ENCODE results near the gene RSBN1.

Gene RSBN1

DNA sequence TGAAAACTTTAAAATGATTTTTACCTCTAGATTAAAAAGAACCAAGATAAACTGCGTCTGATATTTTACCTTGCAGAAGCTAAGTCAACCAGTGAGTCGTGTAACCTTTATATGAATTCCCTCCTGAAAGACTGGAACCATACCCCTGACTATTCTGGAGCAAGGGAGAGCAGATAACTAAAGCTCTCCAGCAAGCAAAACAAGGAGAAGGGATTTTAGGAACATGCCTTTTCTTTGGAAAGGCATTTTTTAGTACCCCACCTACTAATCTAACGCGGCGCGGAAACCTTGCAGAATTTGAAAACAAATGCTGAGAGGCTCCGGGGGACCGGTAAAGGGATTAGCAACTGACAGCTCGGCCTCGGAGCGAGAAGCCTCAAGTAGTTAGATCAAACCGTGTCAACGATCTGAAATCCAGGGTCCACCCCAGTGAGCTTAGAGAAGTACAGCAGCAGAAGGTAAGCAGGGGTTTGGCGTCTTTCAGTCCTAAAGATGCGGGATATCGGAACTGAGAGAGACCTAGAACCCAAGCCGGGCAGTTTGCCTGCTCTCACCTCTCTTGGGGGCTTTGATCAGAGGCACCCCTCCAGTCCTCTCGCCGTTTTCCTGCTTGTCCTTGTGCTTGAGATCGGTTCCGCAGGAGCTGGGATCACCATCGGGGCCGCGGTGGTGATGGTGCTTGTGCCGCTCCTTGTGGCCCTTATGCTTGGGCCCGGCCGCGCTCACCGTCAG is 954 bp downstream of the RSBN1 start:
- DNase-seq: peak; percentile 87

DNA sequence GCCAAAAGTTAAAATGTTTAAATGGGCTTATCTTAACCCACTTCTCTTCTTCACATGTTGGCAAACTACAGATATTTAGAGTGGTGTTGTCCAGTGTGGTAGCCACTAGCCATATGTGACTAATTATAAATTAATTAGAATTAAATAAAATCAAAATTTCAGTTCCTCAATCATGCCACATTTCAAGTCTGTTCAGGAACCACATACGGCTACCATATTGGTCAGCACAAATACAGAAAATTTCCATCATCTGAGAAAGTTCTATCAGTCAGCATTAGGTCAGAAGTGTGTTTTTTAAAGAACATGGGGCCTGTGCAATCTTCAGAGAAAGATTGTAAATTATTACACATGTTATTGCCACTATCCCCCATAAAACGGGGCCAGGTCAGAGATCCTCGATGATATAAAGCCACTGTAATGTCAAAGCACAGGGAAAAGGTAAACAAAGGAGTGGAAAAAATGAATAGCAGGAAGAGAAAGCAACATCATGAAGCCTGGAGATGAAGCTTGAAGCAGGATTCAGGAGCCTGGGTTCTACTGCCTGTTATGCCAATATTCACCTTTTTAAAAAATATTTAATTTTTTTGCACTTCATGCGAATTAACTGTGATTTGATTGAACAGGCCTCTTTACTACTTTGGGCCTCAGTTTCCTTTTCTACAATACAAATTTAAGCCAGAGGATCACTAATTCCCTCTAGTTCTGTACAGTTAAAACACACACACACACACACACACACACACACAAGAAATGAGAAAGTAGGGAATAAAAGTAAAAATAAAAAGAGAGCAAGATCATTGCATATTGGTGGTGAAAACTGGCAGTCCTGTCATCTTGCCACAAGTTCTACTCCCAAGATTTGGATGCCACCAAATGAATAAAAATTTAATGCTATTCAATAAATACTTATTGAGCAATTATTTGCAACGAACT is 2.3 kb downstream of the RSBN1 start:
- DNase-seq: no peak

DNA sequence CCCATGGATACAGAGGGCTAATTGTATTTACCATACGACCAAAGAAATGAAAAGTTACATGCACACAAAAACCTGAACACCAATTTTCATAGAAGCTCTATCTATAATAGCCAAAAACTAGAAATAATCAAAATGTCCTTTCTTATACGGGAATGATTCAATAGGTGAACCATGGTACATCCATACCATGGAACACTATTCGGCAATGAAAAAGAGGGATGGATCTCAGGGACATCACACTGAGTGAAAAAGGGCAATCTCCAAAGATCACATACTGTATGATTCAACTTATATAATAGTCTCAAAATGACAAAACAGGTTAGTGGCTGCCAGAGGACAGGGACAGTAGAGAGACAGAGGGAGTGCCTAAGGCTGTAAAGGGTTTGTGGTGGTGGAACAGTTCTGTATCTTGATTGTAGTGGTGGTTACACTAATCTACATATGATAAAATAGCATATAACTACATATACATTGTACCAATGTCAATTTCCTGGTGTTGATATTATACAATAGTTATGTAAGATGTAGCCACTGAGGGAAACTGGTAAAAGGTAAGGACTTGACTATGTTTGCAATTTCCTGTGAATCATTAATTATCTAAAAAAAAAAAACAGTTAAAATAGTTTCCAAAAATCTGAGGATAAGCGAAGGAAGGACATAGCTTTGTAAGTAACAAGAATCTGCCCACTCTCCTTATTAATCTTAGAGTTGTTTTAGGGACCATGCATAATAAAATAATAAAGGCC is 3.7 kb downstream of the RSBN1 start:
- DNase-seq: no peak

DNA sequence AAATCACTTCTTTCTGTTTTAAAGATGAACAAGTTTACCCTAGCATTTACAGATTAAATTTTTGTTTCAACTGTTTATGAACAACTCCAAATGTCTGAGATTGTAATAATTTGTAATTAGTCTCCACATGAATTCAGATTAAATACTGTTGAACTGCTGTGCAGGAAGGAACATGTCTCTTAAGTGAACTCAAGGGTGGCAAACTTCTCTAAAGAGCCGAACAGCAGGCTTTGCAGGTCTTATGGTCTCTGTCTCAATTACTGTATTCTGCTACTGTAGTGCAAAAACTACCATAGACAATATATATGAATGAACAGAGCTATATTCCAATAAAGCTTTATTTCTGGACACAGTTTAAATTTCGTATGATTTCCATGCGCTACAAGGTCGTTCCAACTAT is 6.6 kb downstream of the RSBN1 start:
- DNase-seq: no peak

DNA sequence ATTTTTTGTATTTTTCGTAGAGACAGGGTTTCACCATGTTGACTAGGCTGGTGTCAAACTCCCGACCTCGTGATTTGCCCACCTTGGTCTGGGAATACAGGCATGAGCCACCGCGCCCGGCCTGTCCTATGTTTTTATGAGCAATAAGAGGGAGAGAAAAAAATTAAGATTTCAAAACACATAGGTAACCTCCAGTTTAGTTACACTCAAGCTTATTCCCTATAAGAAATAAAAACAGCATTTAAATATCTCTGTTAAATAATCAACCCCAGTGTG is 7.1 kb downstream of the RSBN1 start:
- DNase-seq: no peak

DNA sequence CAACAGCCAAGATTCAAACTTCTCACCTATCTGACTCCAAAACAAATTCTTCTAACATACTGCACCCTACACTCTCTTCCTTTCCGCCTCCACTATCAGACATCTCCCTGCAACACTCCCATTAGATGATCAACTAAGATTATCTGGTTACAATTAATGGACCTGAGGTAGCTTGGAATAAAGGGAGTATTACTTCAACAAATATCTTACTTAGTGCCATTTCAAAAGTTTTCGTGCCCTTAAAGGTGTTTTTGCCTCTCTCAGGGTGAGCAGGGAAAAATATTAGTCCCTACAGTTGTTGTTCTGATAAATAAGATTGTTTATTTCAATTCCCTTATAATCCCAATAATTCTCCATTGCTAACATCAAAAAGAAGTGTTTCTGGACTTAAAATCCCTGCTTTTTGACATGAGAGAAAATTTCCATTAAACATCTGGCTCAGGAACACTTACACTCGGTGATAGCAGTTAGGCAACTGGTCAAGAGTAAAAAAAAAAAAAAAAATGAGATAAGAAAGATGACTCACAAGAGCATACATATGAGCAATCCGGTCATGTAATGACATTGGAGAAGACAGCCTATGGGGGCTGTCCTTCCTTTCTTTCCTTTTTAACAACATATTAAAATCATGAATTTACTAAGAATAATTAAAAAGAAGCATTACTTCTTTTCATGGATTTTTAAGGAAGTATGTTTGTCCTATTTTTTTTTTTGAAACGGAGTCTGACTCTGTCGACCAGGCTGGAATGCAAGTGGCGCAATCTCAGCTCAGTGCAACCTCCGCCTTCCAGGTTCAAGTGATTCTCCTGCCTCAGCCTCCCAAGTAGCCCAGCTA is 7.6 kb downstream of the RSBN1 start:
- no peak for DNase-seq

DNA sequence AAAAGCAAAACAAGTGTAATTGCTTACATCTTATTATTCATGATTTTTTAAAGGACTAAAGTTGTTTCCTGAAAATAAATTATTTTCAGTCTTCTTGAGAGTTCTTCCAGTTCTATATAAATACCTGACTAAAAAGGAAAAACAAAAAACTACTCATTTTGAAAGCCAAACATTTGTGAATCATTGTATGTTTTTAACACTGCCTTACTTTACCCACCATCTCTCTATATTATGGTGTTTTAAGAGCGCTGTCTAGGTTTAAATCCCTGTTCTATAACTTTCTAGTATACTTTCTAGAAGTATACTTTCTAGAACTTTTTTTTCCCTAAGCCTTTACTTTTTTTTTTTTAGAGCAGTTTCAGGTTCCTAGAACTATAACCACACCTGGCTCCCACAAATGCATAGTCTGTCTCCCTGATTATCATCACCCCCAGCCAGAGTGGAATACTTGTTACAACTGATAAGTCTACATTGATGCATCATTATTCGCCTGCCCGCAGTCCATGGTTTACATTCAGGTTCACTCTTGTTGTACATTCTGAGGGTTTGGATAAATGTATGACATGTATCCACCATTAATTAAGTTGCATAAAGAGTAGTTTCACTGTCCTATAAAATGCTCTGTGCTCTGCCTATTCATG is 9.8 kb downstream of the RSBN1 start:
- no peak for DNase-seq

DNA sequence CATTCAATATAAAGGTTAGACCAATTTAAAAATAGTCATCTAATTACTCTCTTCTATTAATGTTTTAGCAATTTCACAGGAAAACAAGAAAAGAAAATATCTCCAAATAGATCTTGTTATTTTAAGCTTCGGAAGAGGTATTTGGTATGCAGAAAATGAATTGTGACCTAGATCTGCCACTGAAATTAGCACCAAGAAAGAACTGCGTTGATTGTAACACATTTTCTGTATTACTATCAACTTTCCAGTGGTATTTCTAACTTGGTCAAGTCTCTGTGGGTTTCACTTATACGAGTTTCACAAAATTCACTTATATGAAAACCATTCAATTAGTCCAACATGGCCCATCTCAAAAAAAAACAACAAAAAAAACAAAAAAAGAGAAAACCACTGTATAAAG is 11.8 kb downstream of the RSBN1 start:
- DNase-seq: no peak

DNA sequence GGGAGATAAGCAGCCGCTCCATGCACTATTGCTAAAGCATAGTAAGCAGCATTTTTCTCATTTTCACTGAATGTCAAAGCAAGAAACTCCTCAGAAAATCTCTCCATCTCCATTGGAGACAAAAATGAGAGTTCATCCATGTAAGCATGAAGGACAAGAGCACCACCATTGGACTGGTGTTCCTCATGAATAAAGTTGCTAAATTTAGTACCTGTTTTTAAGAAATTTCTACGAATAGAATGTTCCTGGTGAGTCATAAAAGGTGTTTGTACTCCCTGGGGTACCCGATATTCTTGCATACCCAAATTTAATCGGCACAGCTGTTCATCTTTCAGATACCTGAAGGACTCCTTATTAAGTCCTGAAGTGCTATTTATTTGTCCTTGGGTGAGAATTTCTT is 14.8 kb downstream of the RSBN1 start:
- DNase-seq: no peak

DNA sequence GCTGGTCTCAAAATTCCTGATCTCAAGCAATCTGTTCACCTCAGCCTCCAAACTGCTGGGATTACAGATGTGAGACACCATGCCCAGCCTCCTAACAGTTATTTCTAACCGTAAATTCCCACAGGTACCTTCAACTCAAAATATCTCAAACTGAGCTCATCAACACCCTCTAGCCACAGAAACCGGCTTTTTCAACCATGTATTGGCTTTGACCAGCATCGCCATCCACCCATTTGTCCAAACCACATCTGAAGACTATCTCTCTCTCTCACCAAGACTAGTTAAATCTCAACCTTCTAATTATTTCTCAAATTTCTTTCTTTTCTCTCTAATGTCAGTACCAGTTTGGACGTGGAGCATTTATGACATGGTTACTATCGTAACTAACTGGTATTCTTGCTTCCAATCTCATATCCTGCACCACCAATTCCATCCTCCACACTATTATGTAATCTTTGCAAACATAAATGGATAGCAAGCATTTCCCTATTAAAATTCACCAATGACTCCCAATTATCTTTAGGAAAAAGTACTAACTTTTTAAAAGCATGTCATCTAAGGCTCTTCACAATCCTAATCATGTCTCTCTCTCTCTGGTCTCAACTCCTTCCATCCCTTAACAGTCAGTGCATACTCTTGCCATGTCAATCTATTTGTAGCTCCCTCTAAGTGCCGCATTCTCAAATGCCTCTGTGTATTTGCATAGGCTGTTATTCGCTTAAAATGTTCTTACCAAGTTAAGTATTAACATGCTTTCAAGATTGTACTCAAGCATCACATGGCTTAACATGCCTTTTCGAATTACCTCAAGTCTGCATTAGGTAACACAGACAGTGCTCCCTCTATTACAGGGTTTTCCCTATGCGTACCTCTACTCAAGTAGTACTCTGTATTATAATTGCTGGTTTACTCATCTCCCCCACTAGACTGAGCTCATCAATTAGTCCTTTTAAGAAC is 18.1 kb downstream of the RSBN1 start:
- no peak for DNase-seq

DNA sequence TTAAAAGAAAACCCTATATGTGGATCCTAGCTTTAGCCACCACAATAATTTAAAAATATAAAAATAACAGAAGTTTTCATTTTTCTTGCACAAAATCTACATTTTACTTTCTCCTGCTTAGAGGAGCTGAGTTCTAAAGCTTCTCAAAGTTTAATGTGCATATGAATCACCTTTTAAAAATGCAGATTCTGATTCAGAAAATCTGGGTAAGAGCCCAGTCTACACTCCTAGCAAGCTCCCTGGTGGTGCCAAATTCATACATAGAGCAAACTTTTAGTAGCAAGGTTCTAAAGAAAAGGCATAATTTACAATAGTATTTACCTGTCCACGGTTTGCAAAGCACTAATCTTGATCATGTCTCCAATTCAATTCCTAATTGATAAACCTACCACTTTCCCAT is 19.3 kb downstream of the RSBN1 start:
- DNase-seq: no peak

DNA sequence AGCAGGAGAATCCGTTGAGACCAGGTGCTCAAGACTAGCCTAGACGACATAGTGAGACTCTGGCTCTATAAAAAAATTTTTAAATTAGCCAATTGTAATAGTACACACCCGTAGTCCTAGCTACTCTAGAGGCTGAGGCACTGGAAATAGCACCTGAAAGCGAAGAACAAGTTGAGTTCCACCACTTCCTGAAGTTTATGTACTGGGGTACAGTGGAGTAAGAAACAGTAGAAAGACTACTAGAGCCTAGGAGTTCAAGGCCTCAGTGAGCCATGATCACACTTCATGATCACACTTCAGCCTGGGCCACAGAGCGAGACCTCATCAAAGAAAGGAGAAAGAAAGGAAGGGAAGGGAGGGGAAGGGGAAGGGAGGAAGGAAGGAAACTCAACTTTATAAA is 19.8 kb downstream of the RSBN1 start:
- no peak for DNase-seq

DNA sequence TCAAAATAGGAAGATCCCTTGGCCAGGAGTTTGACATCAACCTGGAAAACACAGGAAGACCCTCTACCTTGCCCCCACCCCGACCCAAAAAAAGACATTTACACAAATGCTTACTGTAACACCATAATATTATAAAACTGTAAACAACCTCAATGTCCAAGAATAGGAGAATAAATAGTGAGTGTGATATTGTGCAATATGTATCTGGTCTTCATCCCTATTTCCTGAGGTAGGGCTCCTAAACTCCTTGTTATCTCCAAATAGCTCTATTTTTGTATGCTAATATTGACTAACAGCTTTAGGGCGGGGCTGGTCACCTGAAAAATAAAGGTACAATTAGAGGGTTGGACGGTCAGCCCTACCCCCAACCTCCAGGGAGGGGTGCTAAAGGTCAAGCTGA is 23.5 kb downstream of the RSBN1 start:
- DNase-seq: no peak

DNA sequence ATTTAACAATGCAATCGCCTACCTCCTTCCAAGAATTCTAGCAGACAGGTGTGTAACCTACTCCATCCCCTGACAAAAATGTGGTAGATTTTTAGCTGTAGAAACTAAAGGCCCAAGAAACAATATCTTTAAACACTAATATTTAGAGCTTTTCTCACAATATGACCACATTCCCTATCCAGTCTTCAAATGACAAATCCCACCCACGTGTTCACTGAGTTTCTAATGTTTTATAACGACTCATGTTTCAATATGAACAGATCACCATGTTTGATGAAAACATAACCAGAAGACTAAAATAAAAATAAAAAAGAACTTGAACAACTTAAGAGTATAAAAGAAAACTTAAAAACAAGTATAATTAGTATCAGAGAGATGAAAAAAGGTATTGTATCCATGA is 24.6 kb downstream of the RSBN1 start:
- DNase-seq: no peak

DNA sequence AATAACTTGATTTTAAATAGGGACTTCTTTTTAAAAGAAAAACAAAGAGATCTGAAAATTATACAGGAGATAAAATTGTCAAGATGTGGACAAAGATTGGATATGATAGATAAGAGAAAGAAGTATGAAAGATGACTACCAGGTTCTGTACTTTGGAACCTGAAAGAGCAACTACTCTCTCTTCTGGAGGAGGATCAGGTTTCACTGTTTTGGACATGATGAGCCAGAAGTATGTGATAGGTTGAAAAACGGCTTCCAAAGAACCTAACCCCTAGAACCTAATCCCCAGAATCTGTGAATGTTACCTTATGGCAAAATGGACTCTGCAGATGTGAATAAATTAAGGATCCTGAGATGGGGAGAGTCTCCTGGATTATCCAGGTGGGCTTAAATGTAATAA is 26.2 kb downstream of the RSBN1 start:
- DNase-seq: no peak

DNA sequence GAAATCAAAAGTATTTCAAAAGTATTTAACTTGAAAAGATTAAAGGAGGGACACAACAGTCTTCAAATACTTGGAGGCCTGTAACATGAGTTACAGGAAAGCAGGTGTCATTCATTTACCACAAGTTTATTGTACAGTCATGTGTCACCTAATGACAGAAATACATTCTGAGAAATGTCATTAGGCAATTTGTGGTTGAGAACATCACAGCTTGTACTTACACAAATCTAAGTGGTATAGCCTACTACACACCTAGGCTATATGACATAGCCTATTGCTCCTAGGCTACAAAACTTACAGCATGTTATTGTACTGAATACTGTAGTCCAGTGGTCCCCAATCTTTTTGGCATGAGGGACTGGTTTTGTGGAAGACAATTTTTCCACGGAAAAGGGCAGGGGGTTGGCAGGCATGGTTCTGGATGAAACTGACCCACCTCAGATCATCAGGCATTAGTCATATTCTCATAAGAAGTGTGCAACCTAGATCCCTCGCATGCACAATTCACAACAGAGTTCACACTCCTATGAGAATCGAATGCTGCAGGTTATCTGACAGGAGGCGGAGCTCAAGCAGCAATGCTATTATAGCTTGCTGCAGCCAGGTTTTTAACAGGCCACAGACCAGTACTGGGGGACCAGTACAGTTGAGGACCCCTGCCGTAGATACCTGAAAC is 28.0 kb downstream of the RSBN1 start:
- DNase-seq: no peak

DNA sequence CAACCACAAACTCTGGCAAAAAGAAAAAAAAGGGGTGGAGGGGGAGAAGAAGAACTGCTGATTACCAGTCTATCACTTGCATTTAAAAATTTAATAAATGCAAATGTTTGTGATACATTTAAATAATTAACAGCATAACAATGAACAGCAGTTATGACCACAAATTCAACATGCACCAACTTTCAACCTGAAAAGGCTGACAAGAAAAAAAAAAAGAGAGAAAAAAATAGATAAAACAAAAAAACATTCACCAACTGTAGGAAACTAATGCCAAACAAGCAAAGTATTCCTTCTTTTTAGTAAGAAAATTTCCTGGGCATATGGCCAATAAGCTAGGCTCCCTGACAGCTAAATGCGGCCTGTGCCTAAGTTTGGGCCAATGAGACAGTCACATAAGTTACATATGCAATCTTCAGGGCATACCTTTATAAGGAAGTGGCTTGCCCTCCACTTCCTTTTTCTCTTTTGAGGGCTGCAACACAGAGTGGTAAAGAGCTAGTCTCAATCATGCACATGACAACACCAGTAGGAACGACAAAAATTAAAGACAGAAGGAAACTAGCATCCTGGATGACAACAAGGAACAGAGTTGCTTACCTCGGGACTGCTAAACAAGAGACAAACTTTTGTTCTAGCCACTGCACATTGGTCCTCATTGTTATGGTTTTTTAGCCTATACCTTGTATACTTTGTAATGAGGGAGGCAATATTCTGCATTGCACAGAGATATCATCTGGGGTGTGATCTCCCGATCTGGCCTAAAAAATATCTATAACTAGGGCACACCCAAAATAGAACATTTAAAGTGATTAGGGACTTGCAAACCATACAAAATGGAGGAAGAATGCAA is 28.8 kb downstream of the RSBN1 start:
- no peak for DNase-seq

DNA sequence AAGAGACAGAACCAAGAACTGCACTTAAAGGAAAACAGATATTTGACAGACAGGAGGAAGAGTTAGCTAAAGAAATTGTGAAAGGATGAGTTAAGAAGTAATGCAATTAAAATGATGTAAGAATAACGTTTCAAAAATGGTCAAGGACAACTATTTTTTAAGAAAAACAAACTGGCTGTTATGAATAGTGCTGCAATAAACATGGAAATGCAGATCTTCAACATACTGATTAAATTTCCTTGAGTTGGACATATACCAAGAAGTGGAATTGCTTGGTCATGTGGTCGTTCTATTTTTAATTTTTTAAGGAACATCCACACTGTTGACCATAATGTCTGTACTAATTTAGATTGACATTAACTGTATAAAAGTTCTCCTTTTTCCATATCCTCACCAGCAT is 29.9 kb downstream of the RSBN1 start:
- DNase-seq: no peak

DNA sequence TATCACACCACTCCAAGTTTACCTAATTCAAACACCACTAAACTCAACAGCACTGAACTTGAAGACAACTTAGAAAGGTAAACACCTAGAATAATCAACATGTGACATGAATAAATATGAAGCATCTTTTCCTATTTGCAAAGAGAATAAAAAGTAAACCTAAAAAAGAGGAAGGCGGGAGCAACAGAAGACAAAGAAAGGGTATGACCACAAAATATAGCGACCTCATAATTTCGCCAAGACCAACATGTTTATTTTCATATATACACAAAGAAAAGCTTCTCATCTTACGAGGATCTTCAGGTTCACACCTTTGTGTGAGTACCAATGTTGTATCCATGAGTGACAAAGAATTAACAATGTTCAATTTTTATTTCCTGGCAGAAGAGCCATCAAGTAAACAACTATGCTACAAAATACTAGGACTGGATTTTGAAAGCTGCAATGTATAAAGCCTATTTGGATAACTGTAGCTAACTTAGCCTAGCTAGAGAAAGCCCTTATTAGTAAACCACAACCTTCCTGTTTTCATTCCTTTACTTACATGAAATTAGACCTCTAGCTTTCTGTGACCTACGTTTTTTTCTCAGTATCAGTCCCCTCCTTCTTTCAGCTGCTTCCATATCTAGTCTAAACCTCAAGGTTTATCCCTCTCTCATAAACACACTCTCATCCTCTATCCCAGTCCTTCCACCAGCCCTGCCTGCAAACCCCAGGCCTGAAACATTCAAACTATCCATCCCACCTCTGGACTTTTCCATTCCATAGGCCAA is 31.7 kb downstream of the RSBN1 start:
- no peak for DNase-seq

Data from NCI-H82 (cell line).